Measurements from ENCODE around the gene CPNE9.

CPNE9 gene

GRCh38 chr3:9739181-9739580, 35.5 kb downstream of the CPNE9 start:
- no peak for ATAC-seq
- no peak for TF ChIP-seq TOX (CRISPR knock-in tag; IDR thresholded peaks at IDR 0.05; ENCODE audit: borderline replicate concordance)
- TF ChIP-seq ARNTL (CRISPR knock-in tag; IDR thresholded peaks at IDR 0.05; ENCODE audit: borderline replicate concordance, low read depth) = no peak
- no peak for TF ChIP-seq GLIS3 (CRISPR knock-in tag; IDR thresholded peaks at IDR 0.05)
- TF ChIP-seq PPARA (CRISPR knock-in tag; IDR thresholded peaks at IDR 0.05; ENCODE audit: borderline replicate concordance) = no peak
- no peak for TF ChIP-seq ZNF565 (CRISPR knock-in tag; conservative IDR thresholded peaks at IDR 0.05; ENCODE audit: low read depth)
- TF ChIP-seq RARB (CRISPR knock-in tag; IDR thresholded peaks at IDR 0.05) = no peak
- TF ChIP-seq ISL1 (CRISPR knock-in tag; IDR thresholded peaks at IDR 0.05) = no peak
- no peak for TF ChIP-seq ZNF8 (CRISPR knock-in tag; IDR thresholded peaks at IDR 0.05)
- no peak for TF ChIP-seq OSR1 (CRISPR knock-in tag; IDR thresholded peaks at IDR 0.05)
- TF ChIP-seq CSRNP3 (CRISPR knock-in tag; IDR thresholded peaks at IDR 0.05) = no peak
- no peak for TF ChIP-seq CSDC2 (CRISPR knock-in tag; IDR thresholded peaks at IDR 0.05)

GRCh38 chr3:9742560-9742959, 38.9 kb downstream of the CPNE9 start:
- TF ChIP-seq ZC3H10 (CRISPR knock-in tag; IDR thresholded peaks at IDR 0.05) (no peak), ISL1 (CRISPR knock-in tag; IDR thresholded peaks at IDR 0.05) (no peak), ZFP30 (CRISPR knock-in tag; IDR thresholded peaks at IDR 0.05) (no peak), ARNTL (CRISPR knock-in tag; IDR thresholded peaks at IDR 0.05; ENCODE audit: borderline replicate concordance, low read depth) (no peak), SNAI2 (CRISPR knock-in tag; IDR thresholded peaks at IDR 0.05) (no peak), OSR1 (CRISPR knock-in tag; IDR thresholded peaks at IDR 0.05) (no peak)
- no peak for ATAC-seq

GRCh38 chr3:9743548-9743947, 39.9 kb downstream of the CPNE9 start:
- no peak for ATAC-seq
- TF ChIP-seq TCF4 (CRISPR knock-in tag; IDR thresholded peaks at IDR 0.05; ENCODE audit: borderline replicate concordance) (no peak), PPARA (CRISPR knock-in tag; IDR thresholded peaks at IDR 0.05; ENCODE audit: borderline replicate concordance) (no peak), CSDC2 (CRISPR knock-in tag; IDR thresholded peaks at IDR 0.05) (no peak)

- no peak for ATAC-seq
- TF ChIP-seq GLIS3 (CRISPR knock-in tag; IDR thresholded peaks at IDR 0.05) = no peak
- TF ChIP-seq ISL1 (CRISPR knock-in tag; IDR thresholded peaks at IDR 0.05) = no peak
- TF ChIP-seq TCF4 (CRISPR knock-in tag; IDR thresholded peaks at IDR 0.05; ENCODE audit: borderline replicate concordance) = no peak
- TF ChIP-seq ZFP30 (CRISPR knock-in tag; IDR thresholded peaks at IDR 0.05) = no peak
- no peak for TF ChIP-seq PATZ1 (CRISPR knock-in tag; IDR thresholded peaks at IDR 0.05; ENCODE audit: borderline replicate concordance)
- TF ChIP-seq POU6F1 (CRISPR knock-in tag; IDR thresholded peaks at IDR 0.05; ENCODE audit: borderline replicate concordance, low read depth) = no peak
- TF ChIP-seq CSDC2 (CRISPR knock-in tag; IDR thresholded peaks at IDR 0.05) = no peak
- no peak for TF ChIP-seq ZNF8 (CRISPR knock-in tag; IDR thresholded peaks at IDR 0.05)
- no peak for TF ChIP-seq ARNTL (CRISPR knock-in tag; IDR thresholded peaks at IDR 0.05; ENCODE audit: borderline replicate concordance, low read depth)
- TF ChIP-seq SNAI2 (CRISPR knock-in tag; IDR thresholded peaks at IDR 0.05) = no peak
- TF ChIP-seq TSHZ2 (CRISPR knock-in tag; IDR thresholded peaks at IDR 0.05) = no peak
- TF ChIP-seq TOX (CRISPR knock-in tag; IDR thresholded peaks at IDR 0.05; ENCODE audit: borderline replicate concordance) = no peak
- no peak for TF ChIP-seq CREB5 (CRISPR knock-in tag; IDR thresholded peaks at IDR 0.05; ENCODE audit: low read depth)
These were observed 40.5 kb downstream of the CPNE9 start for GRCh38 chr3:9744162-9744561.

Measured in SK-N-SH treated with all-trans-retinoic acid at 6 μM for 48 hours (cell line).